Neural cell (in vitro differentiated cells): Measurements from ENCODE around the gene PCAT6.

Experiments used
- POLR2AphosphoS5 ChIP-seq: IDR thresholded peaks from 2 replicates; pipeline ENCODE4 v1.6.1; 2012
- SMC3 ChIP-seq: fragments of 450-650 bp; conservative IDR thresholded peaks from 2 replicates; pipeline ENCODE4 v1.6.1; 2014; ENCODE audit warnings: antibody characterized with exemption, mild to moderate bottlenecking, moderate library complexity; ENCODE audit not compliant: poor library complexity
- TF ChIP-seq, protein P1 (sequence below): fragments of 450-650 bp; IDR thresholded peaks from 2 replicates; pipeline ENCODE4 v1.5.1; 2014; ENCODE audit warnings: antibody characterized with exemption, mild to moderate bottlenecking, moderate library complexity; ENCODE audit not compliant: poor library complexity, severe bottlenecking

DNA sequence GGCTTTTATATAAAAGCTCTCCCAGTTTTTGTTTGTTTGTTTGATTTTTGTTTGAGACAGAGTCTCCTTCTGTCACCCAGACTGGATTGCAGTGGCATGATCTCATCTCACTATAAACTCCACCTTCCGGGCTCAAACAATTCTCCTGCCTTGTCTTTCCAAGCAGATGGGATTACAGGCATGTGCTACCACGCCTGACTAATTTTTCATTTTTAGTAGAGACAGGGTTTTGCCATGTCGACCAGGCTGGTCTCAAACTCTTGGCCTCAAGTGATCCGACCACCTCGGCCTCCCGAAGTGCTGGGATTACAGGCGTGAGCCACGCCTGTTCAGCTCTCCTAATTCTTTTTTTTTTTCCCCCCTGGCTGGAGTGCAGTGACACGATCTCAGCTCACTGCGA is 4.4 kb downstream of the PCAT6 start:
- TF ChIP-seq, protein P1, sequence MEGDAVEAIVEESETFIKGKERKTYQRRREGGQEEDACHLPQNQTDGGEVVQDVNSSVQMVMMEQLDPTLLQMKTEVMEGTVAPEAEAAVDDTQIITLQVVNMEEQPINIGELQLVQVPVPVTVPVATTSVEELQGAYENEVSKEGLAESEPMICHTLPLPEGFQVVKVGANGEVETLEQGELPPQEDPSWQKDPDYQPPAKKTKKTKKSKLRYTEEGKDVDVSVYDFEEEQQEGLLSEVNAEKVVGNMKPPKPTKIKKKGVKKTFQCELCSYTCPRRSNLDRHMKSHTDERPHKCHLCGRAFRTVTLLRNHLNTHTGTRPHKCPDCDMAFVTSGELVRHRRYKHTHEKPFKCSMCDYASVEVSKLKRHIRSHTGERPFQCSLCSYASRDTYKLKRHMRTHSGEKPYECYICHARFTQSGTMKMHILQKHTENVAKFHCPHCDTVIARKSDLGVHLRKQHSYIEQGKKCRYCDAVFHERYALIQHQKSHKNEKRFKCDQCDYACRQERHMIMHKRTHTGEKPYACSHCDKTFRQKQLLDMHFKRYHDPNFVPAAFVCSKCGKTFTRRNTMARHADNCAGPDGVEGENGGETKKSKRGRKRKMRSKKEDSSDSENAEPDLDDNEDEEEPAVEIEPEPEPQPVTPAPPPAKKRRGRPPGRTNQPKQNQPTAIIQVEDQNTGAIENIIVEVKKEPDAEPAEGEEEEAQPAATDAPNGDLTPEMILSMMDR, result no peak
- TF ChIP-seq SMC3 (no peak), POLR2AphosphoS5 (no peak)
